ENCODE data around the gene KIF26A. TPM values are rescaled to one million over a fixed set of nuclear protein-coding genes. Genes with fewer than 3 reads are reported as not detected.
A peak's percentile ranks its signal among the peaks of the same experiment; 100 is the strongest.

The KIF26A gene
- polyA plus RNA-seq (2013, experiment 1 of 2; ENCODE audit: insufficient read length), result 0.31 TPM
- 0.69 TPM for polyA plus RNA-seq (2013, experiment 2 of 2; ENCODE audit: insufficient read length)

- DNase-seq, result no peak
Measured at GRCh38 chr14:104138098-104138717, at the start of gene KIF26A. TSS of gene KIF26A (plus strand) at chr14:104138587. CDS start at chr14:104138723, 136 bp downstream.

DNA sequence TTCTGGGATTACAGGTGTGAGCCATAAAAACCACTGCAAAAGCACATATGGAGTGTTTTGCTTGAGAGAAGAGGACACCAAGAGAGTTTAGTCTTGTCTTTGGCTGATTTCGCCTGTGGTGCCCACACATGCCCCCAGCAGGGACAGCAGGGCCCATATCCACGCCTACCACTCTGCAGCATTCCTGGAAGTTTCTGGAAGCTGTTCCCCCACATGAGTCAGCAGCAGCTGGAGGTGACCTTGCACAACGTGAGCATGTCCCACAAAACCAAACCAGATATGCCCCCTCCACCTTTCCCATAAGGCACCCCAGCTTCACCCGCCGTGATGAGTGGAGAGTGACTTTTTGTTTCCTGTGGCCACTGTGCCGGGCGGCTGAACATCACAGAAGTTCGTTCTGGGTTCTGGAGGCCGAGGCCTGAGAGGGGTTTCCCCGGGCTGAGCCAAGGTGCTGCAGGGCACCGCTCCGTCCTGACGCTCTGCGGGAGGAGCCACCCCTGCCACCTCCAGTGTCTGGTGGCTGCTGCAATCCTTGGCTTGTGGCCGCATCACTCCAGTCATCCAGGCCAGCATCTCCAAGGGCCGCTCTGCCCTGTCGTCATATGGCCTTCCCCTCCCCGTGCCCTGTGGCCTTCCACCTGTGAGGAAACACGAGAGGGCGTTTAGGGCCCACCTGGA lies 48.2 kb upstream of the KIF26A start:
- no peak for DNase-seq

GRCh38 chr14:104091061-104091926 lies 47.1 kb upstream of the KIF26A start:
- no peak for DNase-seq

DNA sequence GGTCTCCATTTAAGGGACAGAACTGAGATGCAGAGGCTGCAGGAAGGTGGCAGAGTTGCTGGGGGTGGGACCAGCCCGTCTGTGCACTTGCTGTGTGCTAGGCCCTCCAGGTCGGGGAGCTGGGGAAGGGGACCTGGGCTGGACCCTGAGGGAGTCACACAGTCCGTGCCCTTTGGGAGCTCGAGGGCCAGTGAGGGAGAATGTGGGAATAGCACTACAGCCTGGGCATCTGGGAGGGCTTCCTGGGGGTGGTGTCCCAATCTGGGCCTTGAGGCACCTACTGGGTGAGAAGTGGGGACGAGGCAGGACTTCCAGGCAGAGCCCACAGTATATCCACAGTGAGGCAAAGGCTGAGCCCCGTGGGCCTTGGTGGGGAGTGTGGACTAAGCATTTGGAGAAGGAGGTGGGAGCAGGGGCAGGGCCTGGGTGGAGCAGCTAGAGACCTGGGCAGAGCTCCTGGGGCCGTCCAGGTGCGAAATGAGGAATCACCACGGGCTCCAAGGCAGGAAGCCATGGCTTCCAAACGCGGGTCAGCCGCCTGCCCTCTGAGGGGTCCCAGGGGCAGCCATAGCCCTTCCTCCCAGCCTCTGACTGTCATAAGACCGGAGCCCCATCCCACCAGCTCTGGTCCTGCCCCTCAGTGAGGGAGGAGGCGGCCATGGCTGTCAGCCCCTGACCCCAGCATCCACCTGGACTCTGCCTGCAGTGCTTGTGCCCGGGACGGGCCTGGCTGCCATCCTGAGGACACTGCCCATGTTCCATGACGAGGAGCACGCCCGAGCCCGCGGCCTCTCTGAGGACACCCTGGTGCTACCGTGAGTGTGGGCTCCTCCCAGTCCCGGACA lies 46.2 kb upstream of the KIF26A start:
- DNase-seq, result no peak

- no peak for DNase-seq
Measured at GRCh38 chr14:104092931-104093365, 45.4 kb upstream of the KIF26A start.

DNA sequence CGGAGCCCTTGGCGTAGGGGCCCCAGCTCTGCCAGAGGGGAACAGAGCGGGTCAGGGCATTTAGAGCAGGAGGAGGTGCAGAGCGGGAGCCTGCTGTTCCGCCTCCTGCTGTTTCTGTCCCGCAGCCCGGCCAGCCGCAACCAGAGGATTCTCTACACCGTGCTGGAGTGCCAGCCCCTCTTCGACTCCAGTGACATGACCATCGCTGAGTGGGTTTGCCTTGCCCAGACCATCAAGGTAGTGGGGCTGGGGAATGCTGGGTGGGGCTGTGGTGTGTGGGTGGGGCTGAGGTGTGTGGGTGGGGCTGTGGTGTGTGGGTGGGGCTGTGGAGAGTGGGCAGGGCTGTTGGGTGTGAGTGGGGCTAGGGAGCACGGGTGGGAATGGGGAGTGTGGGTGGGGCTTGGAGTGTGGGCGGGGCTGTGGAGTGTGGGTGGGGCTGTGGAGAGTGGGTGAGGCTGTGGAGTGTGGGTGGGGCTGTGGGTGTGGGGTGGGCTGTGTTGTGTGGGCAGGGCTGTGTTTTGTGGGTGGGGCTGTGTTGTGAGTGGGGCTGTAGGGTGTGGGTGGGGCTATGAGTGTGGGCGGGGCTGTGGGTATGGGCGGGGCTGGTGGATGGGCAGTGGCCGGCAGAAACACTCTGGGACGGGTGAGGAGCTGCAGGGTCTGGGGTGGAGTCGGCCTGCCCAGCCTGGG lies 44.9 kb upstream of the KIF26A start:
- no peak for DNase-seq

DNA sequence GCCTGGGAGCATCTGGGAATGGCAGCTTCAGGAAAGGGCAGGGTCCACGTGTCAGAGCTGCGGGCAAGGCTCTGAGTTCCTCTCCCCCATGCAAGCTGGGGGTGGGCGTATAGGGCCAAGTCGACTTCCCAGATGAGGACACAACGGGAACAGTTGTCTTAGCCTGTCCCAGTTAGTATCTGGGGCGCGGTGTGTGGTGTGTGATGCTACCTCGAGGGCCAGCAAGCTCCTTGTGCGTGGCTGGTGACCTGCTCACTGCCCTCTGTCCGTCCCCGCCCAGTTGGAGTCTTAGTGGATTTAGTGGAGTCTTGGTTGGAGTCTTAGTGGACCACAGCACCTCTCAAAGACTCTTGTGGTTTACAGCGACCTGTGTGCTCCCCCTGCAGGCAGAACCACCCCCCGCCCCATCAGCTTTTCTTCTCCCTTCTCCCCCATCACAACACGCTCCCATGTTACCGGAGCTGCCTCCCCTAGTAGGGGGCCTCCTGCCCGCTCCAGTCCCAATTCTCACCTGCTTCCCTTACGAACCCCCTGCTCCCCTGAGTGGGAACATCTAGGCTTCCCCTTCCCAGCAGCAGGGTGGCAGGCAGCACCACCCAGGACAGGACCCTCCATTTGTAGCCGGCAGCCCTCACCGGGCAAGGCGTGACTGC lies 44.2 kb upstream of the KIF26A start:
- DNase-seq, result no peak

DNA sequence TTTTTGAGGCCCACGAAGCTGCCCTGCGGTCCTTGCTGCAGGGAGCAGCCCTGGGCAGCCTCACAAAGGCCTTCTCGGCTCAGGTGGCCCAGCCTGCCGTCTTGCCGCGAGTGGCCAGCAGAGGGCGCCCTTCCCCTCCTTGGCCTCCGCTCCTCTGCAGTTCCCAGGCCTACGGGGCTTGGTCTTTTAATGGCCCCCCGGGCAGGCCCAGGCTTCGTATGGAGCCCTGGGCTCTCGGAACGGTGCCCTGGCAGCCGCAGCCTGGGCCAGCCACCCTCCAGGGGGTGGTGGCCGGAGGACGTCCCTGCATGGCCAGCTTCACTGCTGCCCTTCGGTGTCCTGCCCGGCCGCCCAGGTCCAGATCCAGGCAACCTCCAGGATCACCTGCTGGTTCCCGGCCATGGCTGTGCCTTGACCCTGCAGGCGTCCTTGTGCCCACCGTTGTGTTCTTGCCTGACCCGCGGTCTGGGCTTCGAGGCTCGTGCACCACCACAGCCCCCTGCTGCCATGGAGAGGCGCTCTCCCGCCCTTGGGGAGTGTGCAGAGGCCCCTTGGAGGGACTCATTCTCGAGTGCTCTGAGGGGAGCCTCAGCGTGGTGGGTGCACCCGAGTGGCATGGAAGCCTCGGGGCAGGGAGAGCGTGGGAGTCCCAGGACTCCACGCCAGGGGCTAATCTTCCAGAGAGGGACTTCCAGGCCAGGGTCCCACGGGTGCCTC lies 43.5 kb upstream of the KIF26A start:
- peak; percentile 26 for DNase-seq

DNA sequence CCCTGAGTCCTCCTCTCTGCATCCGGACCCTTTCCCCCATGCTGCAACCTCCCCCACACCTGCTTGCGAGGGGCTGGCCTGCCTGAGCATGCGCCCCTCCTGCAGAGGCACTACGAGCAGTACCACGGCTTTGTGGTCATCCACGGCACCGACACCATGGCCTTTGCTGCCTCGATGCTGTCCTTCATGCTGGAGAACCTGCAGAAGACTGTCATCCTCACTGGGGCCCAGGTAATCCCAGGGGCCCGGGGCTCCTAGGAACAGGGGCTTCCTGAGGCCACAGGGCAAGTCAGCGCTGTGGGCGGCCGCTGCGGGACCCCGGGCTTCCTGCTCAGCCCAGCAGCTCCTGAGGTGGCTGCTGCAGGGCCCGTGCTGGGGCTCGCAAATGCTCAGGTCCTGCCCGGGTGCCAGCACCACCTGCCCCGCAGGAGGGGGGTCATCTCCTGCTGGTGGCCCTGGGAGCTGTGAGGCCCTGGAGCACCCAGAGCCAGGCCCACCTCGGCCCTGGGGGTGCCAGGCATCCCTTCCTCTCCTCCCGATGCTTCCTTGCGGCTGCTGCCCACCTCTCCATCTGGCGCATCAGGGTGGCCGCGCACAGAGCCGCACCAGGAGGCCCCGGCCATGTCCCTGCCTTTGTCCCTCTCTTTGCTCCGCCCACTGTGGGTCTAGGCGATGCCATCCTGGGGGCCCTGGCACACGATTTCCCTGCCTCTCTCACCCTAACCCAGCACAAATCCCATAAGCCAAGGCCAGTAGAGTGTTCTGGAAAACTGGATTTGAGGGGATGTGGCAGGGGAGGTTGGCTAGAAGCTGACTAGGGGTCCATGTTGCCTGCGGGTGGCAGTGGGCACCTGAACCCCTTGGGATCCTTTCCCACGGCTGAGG lies 42.7 kb upstream of the KIF26A start:
- DNase-seq, result no peak

- no peak for DNase-seq
Measured at GRCh38 chr14:104096318-104096717, 42.1 kb upstream of the KIF26A start.

GRCh38 chr14:104096751-104097700 lies 41.4 kb upstream of the KIF26A start:
- DNase-seq, result no peak

GRCh38 chr14:104098272-104099095 lies 39.9 kb upstream of the KIF26A start:
- no peak for DNase-seq

GRCh38 chr14:104099096-104100041 lies 39.0 kb upstream of the KIF26A start:
- DNase-seq, result no peak

- DNase-seq, result no peak
Measured at GRCh38 chr14:104100171-104101085, 38.0 kb upstream of the KIF26A start.

- DNase-seq, result no peak
Measured at GRCh38 chr14:104101086-104101621, 37.2 kb upstream of the KIF26A start.

All from fibroblast of skin of scalp (primary cell).